Measurements from ENCODE around the gene SUSD4.

GRCh38 chr1:223175633-223176032 is 188.3 kb downstream of the SUSD4 start:
- TF ChIP-seq POLR2A (IDR thresholded peaks at IDR 0.05; ENCODE audit: low read length) (no peak), GATA1 (IDR thresholded peaks at IDR 0.05; ENCODE audit: low read depth, low read length) (no peak)

Data from erythroblast (primary cell).